Activated T-helper 2 cell treated with anti-CD3 and anti-CD28 coated beads, Interferon-gamma antibody, Interleukin-2, Interleukin-4, amounts not matched to agents 10 μg/mL and 5 μg/mL and 100 μg/mL, durations not matched to agents 14 hours and 24 hours and 36 hours (primary cell): ENCODE results near the gene VGLL4. TPM values are rescaled to one million over a fixed set of nuclear protein-coding genes. Genes with fewer than 3 reads are reported as not detected.
A peak's percentile ranks its signal among the peaks of the same experiment; 100 is the strongest.

Source experiments
- DNase-seq: peaks from one replicate; pipeline ENCODE4 v3.0.0; 2021; ENCODE audit warnings: low spot score
- H3K27ac Mint-ChIP-seq: one replicate; pipeline ENCODE4 v1.8.0; 2021; ENCODE audit warnings: mixed read lengths
- H3K27me3 Mint-ChIP-seq: one replicate; pipeline ENCODE4 v1.8.0; 2021; ENCODE audit warnings: low read depth, mixed read lengths
- H3K36me3 Mint-ChIP-seq: one replicate; pipeline ENCODE4 v1.8.0; 2021; ENCODE audit warnings: low read depth, mixed read lengths
- H3K4me1 Mint-ChIP-seq: one replicate; pipeline ENCODE4 v1.8.0; 2021; ENCODE audit warnings: low read depth, mixed read lengths
- H3K4me3 Mint-ChIP-seq: one replicate; pipeline ENCODE4 v1.8.0; 2021; ENCODE audit warnings: low read depth, mild to moderate bottlenecking, moderate library complexity, mixed read lengths
- H3K9me3 Mint-ChIP-seq: one replicate; pipeline ENCODE4 v1.8.0; 2021; ENCODE audit warnings: mixed read lengths
- intact Hi-C: fragments of 100-400 bp; cut with micrococcal nuclease; formaldehyde crosslinking; loops from one replicate; pipeline ENCODE4 v1.15.1; 2023
- total RNA-seq: library from RNA; stranded (reverse); gene quantifications from 2 replicates; pipeline ENCODE4 v1.2.3, GENCODE V29; 2022

The VGLL4 gene
- total RNA-seq, 1 donor from 2014 or later, result 66.6 TPM

GRCh38 chr3:11632966-11633365, 10.7 kb downstream of the VGLL4 start:
- Mint-ChIP-seq H3K4me3 (peak overlapping the region; percentile 9), H3K9me3 (no peaks in the 10 kb centered on the region), H3K27me3 (no peaks in the 10 kb centered on the region), H3K27ac (no peak overlapping the region), H3K36me3 (peaks cover 42% of the 10 kb centered on the region), H3K4me1 (peaks cover 68% of the 10 kb centered on the region)
- intact Hi-C loops, result no loop called here
- no peak for DNase-seq

- H3K27me3 Mint-ChIP-seq, result no peaks in the 10 kb centered on the region
- H3K36me3 Mint-ChIP-seq, result peaks cover 42% of the 10 kb centered on the region
- intact Hi-C loops, result no loop called here
- no peak overlapping the region for H3K4me3 Mint-ChIP-seq
- H3K9me3 Mint-ChIP-seq, result no peaks in the 10 kb centered on the region
- peaks cover 68% of the 10 kb centered on the region for H3K4me1 Mint-ChIP-seq
- H3K27ac Mint-ChIP-seq, result no peak overlapping the region
- DNase-seq, result no peak
Measured at GRCh38 chr3:11632564-11632963, 11.2 kb downstream of the VGLL4 start.

- Mint-ChIP-seq H3K27me3 (no peaks in the 10 kb centered on the region), H3K4me1 (peaks cover 70% of the 10 kb centered on the region), H3K36me3 (peaks cover 41% of the 10 kb centered on the region), H3K9me3 (no peaks in the 10 kb centered on the region), H3K4me3 (no peak overlapping the region), H3K27ac (peak overlapping the region; percentile 12)
- intact Hi-C loops, result no loop called here
- no peak for DNase-seq
Measured at GRCh38 chr3:11631820-11632219, 11.9 kb downstream of the VGLL4 start.

GRCh38 chr3:11629716-11630115, 14.0 kb downstream of the VGLL4 start:
- H3K36me3 Mint-ChIP-seq, result peaks cover 44% of the 10 kb centered on the region
- H3K27me3 Mint-ChIP-seq, result no peaks in the 10 kb centered on the region
- no peak for DNase-seq
- no peak overlapping the region for H3K27ac Mint-ChIP-seq
- no peak overlapping the region for H3K4me3 Mint-ChIP-seq
- no peaks in the 10 kb centered on the region for H3K9me3 Mint-ChIP-seq
- intact Hi-C loops, result loop anchor here (5.0 to 10.0 kb wide), 2 partner anchors 138 to 565 kb away; no protein-coding TSS in a partner anchor
- peaks cover 71% of the 10 kb centered on the region for H3K4me1 Mint-ChIP-seq

GRCh38 chr3:11627612-11628011, 16.1 kb downstream of the VGLL4 start:
- Mint-ChIP-seq H3K27ac (peak overlapping the region; percentile 44), H3K36me3 (peaks cover 55% of the 10 kb centered on the region), H3K4me1 (peaks cover 73% of the 10 kb centered on the region), H3K27me3 (no peaks in the 10 kb centered on the region), H3K4me3 (no peak overlapping the region), H3K9me3 (peaks cover 4% of the 10 kb centered on the region)
- intact Hi-C loops, result loop anchor here (2.0 to 10.0 kb wide), 3 partner anchors 21 to 567 kb away; no protein-coding TSS in a partner anchor
- no peak for DNase-seq

GRCh38 chr3:11626084-11626463, 17.6 kb downstream of the VGLL4 start:
- H3K4me1 Mint-ChIP-seq, result peaks cover 73% of the 10 kb centered on the region
- H3K4me3 Mint-ChIP-seq, result peak overlapping the region; percentile 37
- H3K27ac Mint-ChIP-seq, result peak overlapping the region; percentile 87
- H3K9me3 Mint-ChIP-seq, result peaks cover 4% of the 10 kb centered on the region
- peaks cover 56% of the 10 kb centered on the region for H3K36me3 Mint-ChIP-seq
- DNase-seq, result peak; percentile 22
- H3K27me3 Mint-ChIP-seq, result no peaks in the 10 kb centered on the region
- intact Hi-C loops, result loop anchor here (1.0 to 10.0 kb wide), 6 partner anchors 16 to 569 kb away; no protein-coding TSS in a partner anchor

- intact Hi-C loops, result loop anchor here (1.0 to 10.0 kb wide), 6 partner anchors 17 to 569 kb away; no protein-coding TSS in a partner anchor
- Mint-ChIP-seq H3K27me3 (no peaks in the 10 kb centered on the region), H3K4me3 (peak overlapping the region; percentile 57), H3K36me3 (peaks cover 56% of the 10 kb centered on the region), H3K9me3 (peaks cover 4% of the 10 kb centered on the region), H3K27ac (peak overlapping the region; percentile 87), H3K4me1 (peaks cover 71% of the 10 kb centered on the region)
- no peak for DNase-seq
Measured at GRCh38 chr3:11625376-11626083, 18.2 kb downstream of the VGLL4 start.

GRCh38 chr3:11624704-11625375, 18.9 kb downstream of the VGLL4 start:
- DNase-seq, result peak; percentile 31
- peaks cover 4% of the 10 kb centered on the region for H3K9me3 Mint-ChIP-seq
- H3K4me1 Mint-ChIP-seq, result peaks cover 76% of the 10 kb centered on the region
- no peaks in the 10 kb centered on the region for H3K27me3 Mint-ChIP-seq
- H3K4me3 Mint-ChIP-seq, result peak overlapping the region; percentile 57
- intact Hi-C loops, result loop anchor here (5.0 to 10.0 kb wide), 3 partner anchors 38 to 570 kb away; no protein-coding TSS in a partner anchor
- H3K36me3 Mint-ChIP-seq, result peaks cover 57% of the 10 kb centered on the region
- peak overlapping the region; percentile 87 for H3K27ac Mint-ChIP-seq

GRCh38 chr3:11624161-11624560, 19.6 kb downstream of the VGLL4 start:
- Mint-ChIP-seq H3K27ac (peak overlapping the region; percentile 87), H3K9me3 (peaks cover 4% of the 10 kb centered on the region), H3K4me3 (peak overlapping the region; percentile 57), H3K27me3 (no peaks in the 10 kb centered on the region), H3K4me1 (peaks cover 78% of the 10 kb centered on the region), H3K36me3 (peaks cover 58% of the 10 kb centered on the region)
- intact Hi-C loops, result loop anchor here (5.0 to 10.0 kb wide), 2 partner anchors 37 to 571 kb away; no protein-coding TSS in a partner anchor
- peak; percentile 77 for DNase-seq

GRCh38 chr3:11622586-11623550, 20.8 kb downstream of the VGLL4 start:
- intact Hi-C loops, result loop anchor here (5.0 to 10.0 kb wide), 2 partner anchors 36 to 572 kb away; no protein-coding TSS in a partner anchor
- H3K27ac Mint-ChIP-seq, result peak overlapping the region; percentile 63
- H3K9me3 Mint-ChIP-seq, result peaks cover 4% of the 10 kb centered on the region
- no peaks in the 10 kb centered on the region for H3K27me3 Mint-ChIP-seq
- no peak for DNase-seq
- no peak overlapping the region for H3K4me3 Mint-ChIP-seq
- H3K36me3 Mint-ChIP-seq, result peaks cover 56% of the 10 kb centered on the region
- peaks cover 84% of the 10 kb centered on the region for H3K4me1 Mint-ChIP-seq

- Mint-ChIP-seq H3K27me3 (no peaks in the 10 kb centered on the region), H3K4me3 (no peak overlapping the region), H3K9me3 (peaks cover 4% of the 10 kb centered on the region), H3K27ac (no peak overlapping the region), H3K4me1 (peaks cover 77% of the 10 kb centered on the region), H3K36me3 (peaks cover 43% of the 10 kb centered on the region)
- intact Hi-C loops, result loop anchor here (5.0 to 10.0 kb wide), 2 partner anchors 34 to 574 kb away; no protein-coding TSS in a partner anchor
- DNase-seq, result no peak
Measured at GRCh38 chr3:11621077-11621476, 22.6 kb downstream of the VGLL4 start.
